Glomerular endothelial cell (primary cell): ENCODE results near the gene FARP1. TPM values are rescaled to one million over a fixed set of nuclear protein-coding genes. Genes with fewer than 3 reads are reported as not detected.

Source experiments
- DNase-seq: peaks from one replicate; pipeline ENCODE4 v3.0.0-alpha.2; 2011; ENCODE audit warnings: low read depth, low spot score; ENCODE audit errors: extremely low read depth
- total RNA-seq: library from RNA; depleted of rRNA; stranded (reverse); fragments of >200 nt; gene quantifications from 2 replicates; pipeline ENCODE4 v1.2.3, GENCODE V29; 2015

FARP1 gene
- total RNA-seq: 64.9 and 83.7 TPM in 2 replicates

- DNase-seq: no peak
Measured at GRCh38 chr13:98142380-98143156, at the start of gene FARP1. Gene FARP1, plus strand, starts transcription at chr13:98143094. Its CDS starts 70,149 bp downstream, at chr13:98213243.

GRCh38 chr13:98094678-98095266 is 48.1 kb upstream of the FARP1 start:
- no peak for DNase-seq

- no peak for DNase-seq
Measured at GRCh38 chr13:98096059-98096458, 46.8 kb upstream of the FARP1 start.

GRCh38 chr13:98097749-98098148 is 45.1 kb upstream of the FARP1 start:
- DNase-seq: no peak

GRCh38 chr13:98098516-98098915 is 44.4 kb upstream of the FARP1 start:
- no peak for DNase-seq

- no peak for DNase-seq
Measured at GRCh38 chr13:98099627-98100026, 43.3 kb upstream of the FARP1 start.

- no peak for DNase-seq
Measured at GRCh38 chr13:98100481-98100880, 42.4 kb upstream of the FARP1 start.

- DNase-seq: no peak
Measured at GRCh38 chr13:98103531-98103930, 39.4 kb upstream of the FARP1 start.

GRCh38 chr13:98103942-98104880 is 38.7 kb upstream of the FARP1 start:
- no peak for DNase-seq

GRCh38 chr13:98105929-98106336 is 37.0 kb upstream of the FARP1 start:
- DNase-seq: no peak

- no peak for DNase-seq
Measured at GRCh38 chr13:98108341-98108740, 34.6 kb upstream of the FARP1 start.

GRCh38 chr13:98109226-98109853 is 33.6 kb upstream of the FARP1 start:
- DNase-seq: no peak

- no peak for DNase-seq
Measured at GRCh38 chr13:98110749-98111148, 32.1 kb upstream of the FARP1 start.

- DNase-seq: no peak
Measured at GRCh38 chr13:98111168-98112098, 31.5 kb upstream of the FARP1 start.

- DNase-seq: no peak
Measured at GRCh38 chr13:98112456-98112855, 30.4 kb upstream of the FARP1 start.

- no peak for DNase-seq
Measured at GRCh38 chr13:98118865-98119264, 24.0 kb upstream of the FARP1 start.

- DNase-seq: no peak
Measured at GRCh38 chr13:98123176-98123575, 19.7 kb upstream of the FARP1 start.

- DNase-seq: no peak
Measured at GRCh38 chr13:98129059-98129746, 13.7 kb upstream of the FARP1 start.

GRCh38 chr13:98133946-98134345 is 8.9 kb upstream of the FARP1 start:
- no peak for DNase-seq
